ENCODE results near the gene NCAM1. TPM values are rescaled to one million over a fixed set of nuclear protein-coding genes. Genes with fewer than 3 reads are reported as not detected.

Gene NCAM1
- total RNA-seq, 4 donors from 2014 or later: 12.8 to 27.7 (median 15.7) TPM

DNA sequence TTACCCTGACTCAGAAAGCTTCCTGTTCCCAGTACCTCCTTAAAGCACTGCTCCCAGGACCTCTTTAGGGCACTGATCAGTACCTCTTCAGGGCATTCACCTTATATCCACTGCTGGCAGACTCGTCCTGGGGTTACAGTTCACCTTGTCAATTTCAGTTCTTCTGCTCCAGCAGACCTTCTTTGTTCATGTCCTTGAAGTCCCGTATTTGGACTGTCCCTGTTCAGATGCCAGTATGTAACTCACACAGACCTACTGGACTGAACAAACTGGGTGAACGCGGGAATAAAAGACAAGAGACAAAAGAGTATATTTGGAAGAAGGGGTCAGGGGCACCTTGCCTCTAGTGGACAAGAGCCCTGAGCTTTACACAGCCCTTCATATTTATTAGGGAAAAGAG, 31.8 kb upstream of the NCAM1 start:
- in situ Hi-C loops (cut with MboI; ENCODE audit: low sequenced_read_pairs in 4 of 4): no loop called here
- no peaks in the 10 kb centered on the region for H3K9me3 ChIP-seq
- H3K27me3 ChIP-seq: no peaks in the 10 kb centered on the region
- H3K27ac ChIP-seq: no peak overlapping the region
- no peak for ATAC-seq
- no peak for TF ChIP-seq POLR2A (IDR thresholded peaks at IDR 0.05)
- TF ChIP-seq, protein P1, sequence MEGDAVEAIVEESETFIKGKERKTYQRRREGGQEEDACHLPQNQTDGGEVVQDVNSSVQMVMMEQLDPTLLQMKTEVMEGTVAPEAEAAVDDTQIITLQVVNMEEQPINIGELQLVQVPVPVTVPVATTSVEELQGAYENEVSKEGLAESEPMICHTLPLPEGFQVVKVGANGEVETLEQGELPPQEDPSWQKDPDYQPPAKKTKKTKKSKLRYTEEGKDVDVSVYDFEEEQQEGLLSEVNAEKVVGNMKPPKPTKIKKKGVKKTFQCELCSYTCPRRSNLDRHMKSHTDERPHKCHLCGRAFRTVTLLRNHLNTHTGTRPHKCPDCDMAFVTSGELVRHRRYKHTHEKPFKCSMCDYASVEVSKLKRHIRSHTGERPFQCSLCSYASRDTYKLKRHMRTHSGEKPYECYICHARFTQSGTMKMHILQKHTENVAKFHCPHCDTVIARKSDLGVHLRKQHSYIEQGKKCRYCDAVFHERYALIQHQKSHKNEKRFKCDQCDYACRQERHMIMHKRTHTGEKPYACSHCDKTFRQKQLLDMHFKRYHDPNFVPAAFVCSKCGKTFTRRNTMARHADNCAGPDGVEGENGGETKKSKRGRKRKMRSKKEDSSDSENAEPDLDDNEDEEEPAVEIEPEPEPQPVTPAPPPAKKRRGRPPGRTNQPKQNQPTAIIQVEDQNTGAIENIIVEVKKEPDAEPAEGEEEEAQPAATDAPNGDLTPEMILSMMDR (IDR thresholded peaks at IDR 0.05 in 4 of 5, conservative IDR thresholded peaks at IDR 0.05 in 1 of 5): no peak
- H3K36me3 ChIP-seq: no peaks in the 10 kb centered on the region
- intact Hi-C loops (cut with DNase I; ENCODE audit: low total_unique reads): no loop called here
- no peaks in the 10 kb centered on the region for H3K4me1 ChIP-seq
- H3K4me3 ChIP-seq: no peak overlapping the region
- DNase-seq: no peak

DNA sequence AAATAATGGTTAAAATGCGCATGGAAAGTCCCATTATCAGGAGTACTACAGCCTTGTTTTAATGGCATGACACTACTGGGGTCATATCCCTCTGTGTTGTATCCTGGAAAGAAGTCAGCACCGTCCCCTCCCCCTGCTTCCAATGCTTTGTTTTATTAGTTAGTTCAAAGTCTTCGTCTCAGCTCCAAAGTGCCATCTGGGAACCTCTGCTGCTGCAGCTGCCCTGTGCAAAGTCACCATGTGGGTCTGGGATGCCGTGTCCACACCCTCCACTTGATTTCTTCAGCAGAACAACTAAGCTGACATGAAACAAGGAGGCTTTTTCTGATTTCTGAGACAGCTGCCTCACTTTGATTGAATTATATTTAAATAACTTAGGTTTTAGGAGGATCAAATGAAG, 29.5 kb upstream of the NCAM1 start:
- Histone ChIP-seq H3K4me1 (no peaks in the 10 kb centered on the region), H3K27ac (no peak overlapping the region), H3K9me3 (no peaks in the 10 kb centered on the region), H3K27me3 (no peaks in the 10 kb centered on the region), H3K36me3 (no peaks in the 10 kb centered on the region), H3K4me3 (no peak overlapping the region)
- no peak for DNase-seq
- no peak for TF ChIP-seq POLR2A (IDR thresholded peaks at IDR 0.05)
- TF ChIP-seq, protein P1 (IDR thresholded peaks at IDR 0.05 in 4 of 5, conservative IDR thresholded peaks at IDR 0.05 in 1 of 5): no peak
- no peak for ATAC-seq
- in situ Hi-C loops (cut with MboI; ENCODE audit: low sequenced_read_pairs in 4 of 4): no loop called here
- intact Hi-C loops (cut with DNase I; ENCODE audit: low total_unique reads): no loop called here

DNA sequence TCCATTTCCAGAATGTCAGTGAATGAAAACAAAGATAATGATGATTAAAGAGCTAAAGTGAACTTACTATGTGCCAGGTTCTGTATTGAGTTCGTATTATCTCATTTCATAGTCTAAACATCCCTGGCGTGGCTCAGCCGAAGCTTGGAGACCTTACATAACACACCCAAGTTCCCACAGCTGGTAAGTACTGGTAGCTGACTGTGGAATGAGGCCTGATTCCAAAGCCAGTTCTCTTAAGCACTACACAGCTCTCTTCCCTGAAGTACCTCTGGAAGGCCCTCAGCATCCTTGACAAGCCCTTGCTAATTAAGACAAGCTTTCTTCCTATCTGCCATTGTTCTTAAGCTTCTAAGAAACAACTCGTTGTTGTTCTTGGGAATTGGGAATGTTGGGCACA, 28.6 kb upstream of the NCAM1 start:
- H3K4me3 ChIP-seq: no peak overlapping the region
- no peaks in the 10 kb centered on the region for H3K9me3 ChIP-seq
- H3K27me3 ChIP-seq: no peaks in the 10 kb centered on the region
- no peaks in the 10 kb centered on the region for H3K36me3 ChIP-seq
- H3K27ac ChIP-seq: no peak overlapping the region
- intact Hi-C loops (cut with DNase I; ENCODE audit: low total_unique reads) (no loop called here), in situ Hi-C loops (cut with MboI; ENCODE audit: low sequenced_read_pairs in 4 of 4) (no loop called here)
- ATAC-seq (no peak), DNase-seq (no peak)
- no peaks in the 10 kb centered on the region for H3K4me1 ChIP-seq
- TF ChIP-seq, protein P1 (IDR thresholded peaks at IDR 0.05 in 4 of 5, conservative IDR thresholded peaks at IDR 0.05 in 1 of 5): no peak
- no peak for TF ChIP-seq POLR2A (IDR thresholded peaks at IDR 0.05)

DNA sequence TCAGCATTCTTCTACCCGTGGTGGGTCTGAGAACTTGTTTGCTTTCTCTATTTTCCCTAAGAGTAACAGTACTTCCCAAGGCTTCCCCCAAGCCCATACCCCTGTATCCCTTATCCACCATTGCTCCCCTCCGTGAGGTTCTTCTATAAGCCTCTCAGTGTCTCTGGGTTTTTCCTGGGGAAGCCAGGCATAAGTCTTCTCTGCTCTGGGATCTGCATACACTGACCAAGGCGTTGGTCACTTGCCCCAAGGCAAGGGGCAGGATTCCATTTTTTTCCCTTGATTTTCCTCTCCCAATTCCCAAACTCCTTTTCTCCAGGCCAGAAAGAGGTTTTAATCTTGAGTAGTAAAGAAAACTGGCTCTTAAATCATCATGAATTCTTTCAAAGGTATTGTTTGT, 27.2 kb upstream of the NCAM1 start:
- DNase-seq: no peak
- Histone ChIP-seq H3K27ac (no peak overlapping the region), H3K4me1 (no peaks in the 10 kb centered on the region), H3K36me3 (no peaks in the 10 kb centered on the region), H3K9me3 (no peaks in the 10 kb centered on the region), H3K27me3 (no peaks in the 10 kb centered on the region), H3K4me3 (no peak overlapping the region)
- intact Hi-C loops (cut with DNase I; ENCODE audit: low total_unique reads): no loop called here
- ATAC-seq: no peak
- in situ Hi-C loops (cut with MboI; ENCODE audit: low sequenced_read_pairs in 4 of 4): no loop called here
- TF ChIP-seq, protein P1 (IDR thresholded peaks at IDR 0.05 in 4 of 5, conservative IDR thresholded peaks at IDR 0.05 in 1 of 5): no peak
- TF ChIP-seq POLR2A (IDR thresholded peaks at IDR 0.05): no peak

DNA sequence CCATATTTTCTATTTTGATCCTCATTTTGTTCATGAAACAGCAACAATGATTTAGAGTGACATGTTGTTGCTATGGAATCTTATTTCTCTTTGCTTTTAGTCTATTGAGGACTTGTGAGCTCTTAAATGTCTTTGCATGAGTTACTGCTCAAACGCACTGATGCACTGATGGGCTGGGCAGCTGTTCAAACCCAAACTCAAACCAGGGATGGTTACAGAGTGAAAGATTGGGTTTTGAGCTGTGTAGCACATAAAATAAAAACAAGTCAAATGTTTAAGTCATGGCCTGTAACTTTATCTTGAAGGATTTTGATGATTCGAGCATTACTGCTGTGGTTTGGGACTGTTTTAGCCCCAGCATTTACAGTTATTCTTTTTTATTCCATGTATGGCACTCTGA, 20.1 kb upstream of the NCAM1 start:
- Histone ChIP-seq H3K4me1 (peaks cover 0 to 16% of the 10 kb centered on the region in 2 donors), H3K36me3 (no peaks in the 10 kb centered on the region), H3K9me3 (no peaks in the 10 kb centered on the region), H3K4me3 (no peak overlapping the region), H3K27me3 (no peaks in the 10 kb centered on the region), H3K27ac (no peak overlapping the region)
- in situ Hi-C loops (cut with MboI; ENCODE audit: low sequenced_read_pairs in 4 of 4) (no loop called here), intact Hi-C loops (cut with DNase I; ENCODE audit: low total_unique reads) (no loop called here)
- ATAC-seq (no peak), DNase-seq (no peak)
- TF ChIP-seq POLR2A (IDR thresholded peaks at IDR 0.05): no peak
- TF ChIP-seq, protein P1 (IDR thresholded peaks at IDR 0.05 in 4 of 5, conservative IDR thresholded peaks at IDR 0.05 in 1 of 5): no peak

Data from gastrocnemius medialis (tissue), 4 donors.